ENCODE results near the gene COPG2.

GRCh38 chr7:130672146-130672545, 3.6 kb upstream of the COPG2 start:
- TF ChIP-seq CTCF (IDR thresholded peaks at IDR 0.05; ENCODE audit: insufficient read depth, low read depth, low read length), result no peak
- TF ChIP-seq EZH2 (IDR thresholded peaks at IDR 0.05; ENCODE audit: insufficient read depth, low read length), result no peak
